Tibial artery (tissue), 4 donors: ENCODE measurements around the gene PRKACA.

ENCODE experiments used
- DNase-seq, 2 donors: peaks; one replicate each; pipeline ENCODE4 v3.0.0-alpha.2; 2019
- H3K27ac ChIP-seq, 2 donors: fragments of 200-600 bp; sonication (generic) in 1 of 2; 1 replicate in 1 of 2; 2 replicates in 1 of 2; pipeline ENCODE4 v1.5.1; 2018 to 2019; ENCODE audit warnings: mild to moderate bottlenecking in 1 of 2
- H3K27me3 ChIP-seq, 2 donors: fragments of 200-600 bp; sonication (generic) in 1 of 2; one replicate each; pipeline versions ENCODE4 v1.5.1 to v1.6.0; 2016 to 2019
- H3K36me3 ChIP-seq, 3 donors: fragments of 200-600 bp; sonication (generic) in 2 of 3; one replicate each; pipeline ENCODE4 v1.5.1; 2016 to 2019; ENCODE audit warnings: mild to moderate bottlenecking in 2 of 3
- H3K4me1 ChIP-seq, 4 donors: fragments of 200-600 bp; sonication (generic) in 2 of 4; 1 replicate in 3 of 4; 2 replicates in 1 of 4; pipeline ENCODE4 v1.5.1; 2016 to 2019
- H3K4me3 ChIP-seq, 2 donors: fragments of 200-600 bp; sonication (generic) in 1 of 2; 1 replicate in 1 of 2; 2 replicates in 1 of 2; pipeline ENCODE4 v1.5.1; 2018 to 2019; ENCODE audit warnings: mild to moderate bottlenecking in 2 of 2
- H3K9me3 ChIP-seq, 3 donors: fragments of 200-600 bp; sonication (generic) in 1 of 3; one replicate each; pipeline ENCODE4 v1.5.1; 2016 to 2019
- CTCF ChIP-seq, 2 experiments: fragments of 200-600 bp in 1 of 2; fragments of 450-650 bp in 1 of 2; IDR thresholded peaks; one replicate each; pipeline ENCODE4 v1.5.1; 2017 to 2019; ENCODE audit warnings: antibody characterized with exemption in 2 of 2, mild to moderate bottlenecking in 1 of 2, moderate library complexity in 1 of 2
- intact Hi-C: fragments of 100-400 bp; cut with DNase I; formaldehyde crosslinking; loops from one replicate; pipeline ENCODE4 v1.15.0; 2023; ENCODE audit warnings: low total_unique reads

PRKACA gene

GRCh38 chr19:14136509-14137281 is 19.1 kb upstream of the PRKACA start, which contains the start of gene ASF1B:
Gene ASF1B (minus strand): TSS chr19:14136589. CDS start chr19:14136456, 133 bp downstream.
- DNase-seq, result peak; percentile 99 to 100
- peak within 1 kb of the TSS; percentile 90 to 94 for H3K27ac ChIP-seq
- TF ChIP-seq CTCF (IDR thresholded peaks at IDR 0.05), result peak; percentile 79 to 83
- H3K4me1 ChIP-seq, result peaks cover 0 to 27% (median 21%) of the 10 kb centered on the region in 4 donors
- no peaks in the 10 kb centered on the region for H3K27me3 ChIP-seq
- H3K36me3 ChIP-seq, result no peaks in the 10 kb centered on the region
- H3K4me3 ChIP-seq, result peak within 1 kb of the TSS; percentile 67 to 84
- intact Hi-C loops, result loop anchor here (5.0 kb wide), 1 partner anchor 64 kb away; the partner anchor contains the start of gene MISP3
- H3K9me3 ChIP-seq, result no peaks in the 10 kb centered on the region

DNA sequence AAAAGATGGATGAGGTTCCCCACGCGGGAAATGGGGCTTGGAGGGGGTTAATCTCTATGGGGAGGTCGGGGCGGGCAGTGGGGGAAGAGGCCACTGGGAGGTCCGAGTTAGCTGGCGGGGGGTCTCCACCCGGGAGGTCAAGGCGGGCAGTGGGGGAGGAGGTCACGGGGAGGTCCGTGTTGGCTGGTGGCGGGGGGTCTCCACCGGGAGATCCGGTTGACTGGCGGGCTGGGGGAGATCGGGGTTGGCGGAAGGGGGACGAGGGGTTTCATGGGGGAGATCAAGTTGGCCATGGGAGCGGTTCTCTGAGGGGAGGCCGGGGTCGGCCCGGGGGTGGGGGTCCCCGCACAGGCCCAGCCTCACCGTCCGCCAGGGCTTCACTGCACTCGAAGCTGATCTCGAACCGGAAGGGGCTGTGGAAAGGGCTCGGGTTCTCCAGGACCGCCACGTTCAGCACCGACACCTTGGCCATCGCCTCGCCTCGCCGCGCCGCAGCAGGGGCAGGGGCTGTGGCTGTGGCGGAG is 18.5 kb upstream of the PRKACA start:
- no peak for DNase-seq
- Histone ChIP-seq H3K4me3 (peak overlapping the region; percentile 51 to 54), H3K4me1 (peaks cover 0 to 27% (median 21%) of the 10 kb centered on the region in 4 donors), H3K27ac (peak overlapping the region; percentile 29 to 59), H3K9me3 (no peaks in the 10 kb centered on the region), H3K36me3 (no peaks in the 10 kb centered on the region), H3K27me3 (no peaks in the 10 kb centered on the region)
- TF ChIP-seq CTCF (IDR thresholded peaks at IDR 0.05), result no peak
- intact Hi-C loops, result loop anchor here (5.0 kb wide), 1 partner anchor 64 kb away; the partner anchor contains the start of gene MISP3

GRCh38 chr19:14135355-14135754 is 17.8 kb upstream of the PRKACA start:
- Histone ChIP-seq H3K4me3 (no peak overlapping the region), H3K27ac (no peak overlapping the region), H3K4me1 (peaks cover 0 to 27% (median 21%) of the 10 kb centered on the region in 4 donors), H3K36me3 (no peaks in the 10 kb centered on the region), H3K9me3 (no peaks in the 10 kb centered on the region), H3K27me3 (no peaks in the 10 kb centered on the region)
- intact Hi-C loops, result loop anchor here (5.0 kb wide), 1 partner anchor 63 kb away; the partner anchor contains the start of gene MISP3
- DNase-seq, result no peak
- TF ChIP-seq CTCF (IDR thresholded peaks at IDR 0.05), result no peak

- peak overlapping the region in 1 of 2 donors; percentile 34 for H3K27ac ChIP-seq
- H3K4me1 ChIP-seq, result peaks cover 0 to 16% (median 5%) of the 10 kb centered on the region in 4 donors
- no peak for DNase-seq
- no peak for TF ChIP-seq CTCF (IDR thresholded peaks at IDR 0.05)
- intact Hi-C loops, result no loop called here
- no peak overlapping the region for H3K4me3 ChIP-seq
- no peaks in the 10 kb centered on the region for H3K36me3 ChIP-seq
- H3K9me3 ChIP-seq, result no peaks in the 10 kb centered on the region
- H3K27me3 ChIP-seq, result no peaks in the 10 kb centered on the region
Measured at GRCh38 chr19:14127929-14128509, 10.5 kb upstream of the PRKACA start.

- DNase-seq, result no peak
- no peak for TF ChIP-seq CTCF (IDR thresholded peaks at IDR 0.05)
- Histone ChIP-seq H3K27me3 (no peaks in the 10 kb centered on the region), H3K36me3 (no peaks in the 10 kb centered on the region), H3K4me1 (peaks cover 0 to 16% (median 5%) of the 10 kb centered on the region in 4 donors), H3K27ac (no peak overlapping the region), H3K4me3 (no peak overlapping the region), H3K9me3 (no peaks in the 10 kb centered on the region)
- intact Hi-C loops, result no loop called here
Measured at GRCh38 chr19:14127176-14127575, 9.6 kb upstream of the PRKACA start.
